Measurements from ENCODE around the gene TMEM252. TPM values are rescaled to one million over a fixed set of nuclear protein-coding genes. Genes with fewer than 3 reads are reported as not detected.

Gene TMEM252
- total RNA-seq, 2 donors from 2014 or later = not detected

GRCh38 chr9:68548241-68548640 is 7.6 kb upstream of the TMEM252 start:
- Histone ChIP-seq H3K36me3 (no peaks in the 10 kb centered on the region), H3K4me3 (no peak overlapping the region), H3K9me3 (no peaks in the 10 kb centered on the region), H3K4me1 (ENCODE audit: control insufficient read depth in 1 of 2, low read depth in 2 of 2) (peaks cover 0 to 3% of the 10 kb centered on the region in 2 donors), H3K27ac (no peak overlapping the region), H3K27me3 (replicated peaks; ENCODE audit: insufficient read depth) (no peaks in the 10 kb centered on the region)
- no peak for ATAC-seq (ENCODE audit: insufficient number of reproducible peaks, low FRiP score, low read depth)
- TF ChIP-seq CTCF (IDR thresholded peaks at IDR 0.05) = no peak
- no peak for DNase-seq (ENCODE audit: low spot score)

GRCh38 chr9:68547417-68547816 is 6.7 kb upstream of the TMEM252 start:
- H3K27ac ChIP-seq = no peak overlapping the region
- no peak for ATAC-seq (ENCODE audit: insufficient number of reproducible peaks, low FRiP score, low read depth)

GRCh38 chr9:68546596-68547390 is 6.1 kb upstream of the TMEM252 start:
- ATAC-seq (ENCODE audit: insufficient number of reproducible peaks, low FRiP score, low read depth) = no peak
- H3K27ac ChIP-seq = no peak overlapping the region

More at GRCh38 chr9:68547417-68547816, 6.7 kb upstream of the TMEM252 start:
- H3K4me1 ChIP-seq (ENCODE audit: control insufficient read depth in 1 of 2, low read depth in 2 of 2) = peaks cover 0 to 3% of the 10 kb centered on the region in 2 donors
- H3K4me3 ChIP-seq = no peak overlapping the region
- no peaks in the 10 kb centered on the region for H3K9me3 ChIP-seq
- no peaks in the 10 kb centered on the region for H3K27me3 ChIP-seq (replicated peaks; ENCODE audit: insufficient read depth)
- H3K36me3 ChIP-seq = no peaks in the 10 kb centered on the region
- no peak for TF ChIP-seq CTCF (IDR thresholded peaks at IDR 0.05)
- no peak for DNase-seq (ENCODE audit: low spot score)

DNA sequence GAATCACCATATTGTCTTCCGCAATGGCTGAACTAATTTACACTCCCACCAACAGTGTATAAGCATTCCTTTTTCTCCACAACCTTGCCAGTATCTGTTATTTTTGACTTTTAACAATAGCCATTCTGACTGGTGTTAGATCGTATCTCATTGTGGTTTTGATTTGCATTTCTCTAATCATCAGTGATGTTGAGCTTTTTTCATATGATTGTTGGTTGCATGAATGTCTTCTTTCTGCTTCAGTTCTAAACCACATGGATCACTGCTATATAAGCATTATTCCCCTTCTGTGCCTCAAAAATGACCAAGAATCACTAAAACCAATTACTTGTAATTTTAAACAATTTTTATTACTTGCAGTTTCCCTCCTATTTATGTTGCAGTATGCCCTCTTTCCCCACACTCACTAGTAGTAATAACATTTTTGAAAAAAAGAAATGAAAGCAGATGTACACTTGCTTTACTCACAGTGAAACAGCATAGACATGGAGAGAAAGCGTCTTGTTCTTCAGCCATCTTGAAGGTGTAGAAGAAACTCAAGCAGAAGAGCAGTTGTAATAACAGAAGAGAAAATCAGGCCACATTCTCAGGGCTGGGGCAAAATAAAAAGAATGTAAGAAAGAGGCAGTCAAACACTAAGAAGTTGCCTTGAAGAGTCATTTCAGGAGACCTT is 4.5 kb upstream of the TMEM252 start:
- Histone ChIP-seq H3K27me3 (replicated peaks; ENCODE audit: insufficient read depth) (no peaks in the 10 kb centered on the region), H3K27ac (no peak overlapping the region), H3K4me3 (no peak overlapping the region), H3K9me3 (no peaks in the 10 kb centered on the region), H3K36me3 (no peaks in the 10 kb centered on the region), H3K4me1 (ENCODE audit: control insufficient read depth in 1 of 2, low read depth in 2 of 2) (peaks cover 3 to 17% of the 10 kb centered on the region in 2 donors)
- TF ChIP-seq CTCF (IDR thresholded peaks at IDR 0.05) = no peak
- ATAC-seq (ENCODE audit: insufficient number of reproducible peaks, low FRiP score, low read depth) (no peak), DNase-seq (ENCODE audit: low spot score) (no peak)

More at GRCh38 chr9:68546596-68547390, 6.1 kb upstream of the TMEM252 start:
- Histone ChIP-seq H3K27me3 (replicated peaks; ENCODE audit: insufficient read depth) (no peaks in the 10 kb centered on the region), H3K9me3 (no peaks in the 10 kb centered on the region), H3K36me3 (no peaks in the 10 kb centered on the region), H3K4me1 (ENCODE audit: control insufficient read depth in 1 of 2, low read depth in 2 of 2) (peaks cover 3 to 4% of the 10 kb centered on the region in 2 donors), H3K4me3 (no peak overlapping the region)
- TF ChIP-seq CTCF (IDR thresholded peaks at IDR 0.05) = no peak
- no peak for DNase-seq (ENCODE audit: low spot score)

- TF ChIP-seq CTCF (IDR thresholded peaks at IDR 0.05) = no peak
- H3K36me3 ChIP-seq = no peaks in the 10 kb centered on the region
- ATAC-seq (ENCODE audit: insufficient number of reproducible peaks, low FRiP score, low read depth) = no peak
- H3K27ac ChIP-seq = peak overlapping the region; percentile 37 to 56
- no peaks in the 10 kb centered on the region for H3K9me3 ChIP-seq
- H3K27me3 ChIP-seq (replicated peaks; ENCODE audit: insufficient read depth) = no peaks in the 10 kb centered on the region
- no peak overlapping the region for H3K4me3 ChIP-seq
- DNase-seq (ENCODE audit: low spot score) = no peak
- peaks cover 14 to 38% of the 10 kb centered on the region in 2 donors for H3K4me1 ChIP-seq (ENCODE audit: control insufficient read depth in 1 of 2, low read depth in 2 of 2)
Measured at GRCh38 chr9:68541568-68541967, 885 bp upstream of the TMEM252 start.

Measured in thoracic aorta (tissue), 2 donors.